HG03521 (cell line): ENCODE results near the gene C11orf52.

Experiments
- ATAC-seq: cut with Tn5 transposase; IDR thresholded peaks from one replicate; pipeline ENCODE4 v1.9.1; 2021; ENCODE audit warnings: mild to moderate bottlenecking, moderate library complexity; ENCODE audit not compliant: unreplicated experiment

The C11orf52 gene

GRCh38 chr11:111974446-111974845, 55.7 kb downstream of the C11orf52 start:
- no peak for ATAC-seq

DNA sequence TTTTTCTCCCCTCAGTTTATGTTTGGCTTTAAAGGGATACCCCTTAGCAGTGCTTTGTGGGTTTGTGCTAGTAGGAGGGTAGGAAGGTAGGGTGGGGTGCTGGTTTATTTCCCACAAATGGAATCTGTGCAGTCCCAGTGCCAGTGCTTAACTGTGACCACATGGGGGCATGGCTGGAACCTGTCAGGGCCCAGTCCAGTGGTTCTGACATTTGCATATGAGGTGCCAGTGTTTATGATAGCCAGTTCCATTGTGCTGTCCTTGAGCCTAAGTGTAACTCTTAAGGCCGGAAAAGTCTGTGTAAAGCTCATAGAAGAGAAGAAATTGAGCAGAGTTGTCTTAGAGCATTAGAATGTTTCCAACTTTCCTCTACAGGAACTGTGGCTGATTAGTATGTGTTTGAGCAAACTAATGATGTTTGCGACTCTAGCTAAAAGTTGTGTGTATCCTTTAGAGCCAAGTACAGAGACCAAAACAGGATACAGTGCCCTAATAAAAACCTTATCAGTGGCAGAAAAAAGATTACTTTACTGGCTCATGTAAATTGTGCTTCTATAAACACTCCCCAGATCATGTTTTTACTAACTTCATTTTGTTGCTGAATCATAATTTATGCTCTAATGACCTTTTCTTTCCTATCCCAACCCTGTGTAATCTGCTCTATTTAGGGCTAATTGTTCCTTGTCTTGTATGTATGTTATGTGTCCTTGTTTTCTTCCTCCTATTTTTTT, 56.5 kb downstream of the C11orf52 start:
- ATAC-seq, result no peak

GRCh38 chr11:111976119-111976766, 57.5 kb downstream of the C11orf52 start:
- no peak for ATAC-seq
